ENCODE results near the gene ABCA2.

DNA sequence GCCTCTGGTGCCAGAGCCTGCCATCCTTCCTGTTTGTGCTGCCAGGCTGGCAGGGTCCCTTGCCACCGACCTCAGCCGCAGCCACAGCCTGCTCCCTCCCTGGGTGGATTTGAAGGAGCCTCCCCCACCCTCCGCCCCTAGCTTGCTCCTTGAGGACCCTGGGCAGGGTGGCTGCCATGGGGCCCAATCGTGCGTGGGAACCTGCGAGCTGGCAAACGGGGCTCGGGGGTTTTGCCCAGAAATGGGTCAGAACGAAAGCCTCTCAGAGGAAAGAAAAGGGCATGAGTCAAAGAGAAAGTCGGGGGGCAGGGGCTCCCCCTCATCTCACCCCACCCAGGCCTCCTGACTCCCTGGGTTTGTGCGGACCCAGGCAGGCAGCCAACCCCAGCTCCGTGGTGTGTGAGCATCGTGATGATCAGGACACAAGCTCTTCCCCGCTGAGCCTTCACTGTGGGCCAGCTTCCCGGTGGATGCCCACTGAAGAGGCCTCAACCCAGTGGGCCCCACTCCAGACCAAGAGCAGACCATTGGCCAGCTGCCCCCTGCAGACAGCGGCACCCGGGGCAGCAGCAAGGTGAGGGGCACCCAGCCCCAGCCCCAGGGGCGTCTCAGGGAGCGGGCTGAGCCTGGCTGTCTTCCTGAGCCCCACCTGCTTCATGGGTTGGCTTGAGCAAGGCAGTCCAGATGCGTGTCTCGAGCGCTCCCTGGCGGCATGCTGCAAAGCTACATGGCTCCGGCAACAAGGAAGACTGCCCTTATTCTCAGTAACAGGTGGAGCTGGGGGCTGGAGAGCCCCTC, 6.9 kb upstream of the ABCA2 start:
- TF ChIP-seq POLR2A (IDR thresholded peaks at IDR 0.05): no peak
- peak; percentile 82 to 93 (median 92) for TF ChIP-seq CTCF (IDR thresholded peaks at IDR 0.05)
